ENCODE data around the gene CIDEC. TPM values are rescaled to one million over a fixed set of nuclear protein-coding genes. Genes with fewer than 3 reads are reported as not detected.

CIDEC gene
- total and polyA plus RNA-seq, 9 of the 15 experiments (the other 6 are each of a cell fraction or from before 2014, with no cell fraction given), result not detected

DNA sequence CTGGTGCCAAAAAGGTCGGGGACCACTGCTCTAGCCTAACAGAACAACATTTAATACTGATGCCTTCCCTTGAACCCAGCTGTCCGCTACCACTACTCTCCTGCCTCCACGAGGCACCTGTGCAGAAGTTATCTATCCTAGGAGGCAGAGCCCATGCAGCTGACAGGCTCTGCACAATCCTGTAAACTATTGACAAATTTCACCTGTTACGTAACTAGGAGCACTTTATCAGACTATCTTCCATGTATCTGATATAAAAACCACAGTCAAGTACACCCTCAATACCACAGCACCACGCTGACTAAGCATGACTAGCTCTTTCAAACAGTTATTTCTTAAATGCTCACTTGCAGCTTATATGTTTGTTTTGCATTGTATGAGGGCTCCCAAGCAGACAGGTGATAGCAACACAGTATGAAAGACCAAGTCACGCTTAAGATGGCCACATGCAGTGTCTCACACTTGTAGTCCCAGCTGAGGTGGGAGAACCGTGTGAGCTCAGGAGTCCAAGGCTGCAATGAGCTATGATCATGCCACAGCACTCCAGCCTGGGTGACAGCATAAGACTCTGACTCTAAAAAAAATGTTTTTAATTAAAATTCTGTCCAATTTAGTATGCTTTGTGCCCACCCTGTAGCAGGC lies 32.4 kb upstream of the CIDEC start (continued):
- TF ChIP-seq, protein P1, sequence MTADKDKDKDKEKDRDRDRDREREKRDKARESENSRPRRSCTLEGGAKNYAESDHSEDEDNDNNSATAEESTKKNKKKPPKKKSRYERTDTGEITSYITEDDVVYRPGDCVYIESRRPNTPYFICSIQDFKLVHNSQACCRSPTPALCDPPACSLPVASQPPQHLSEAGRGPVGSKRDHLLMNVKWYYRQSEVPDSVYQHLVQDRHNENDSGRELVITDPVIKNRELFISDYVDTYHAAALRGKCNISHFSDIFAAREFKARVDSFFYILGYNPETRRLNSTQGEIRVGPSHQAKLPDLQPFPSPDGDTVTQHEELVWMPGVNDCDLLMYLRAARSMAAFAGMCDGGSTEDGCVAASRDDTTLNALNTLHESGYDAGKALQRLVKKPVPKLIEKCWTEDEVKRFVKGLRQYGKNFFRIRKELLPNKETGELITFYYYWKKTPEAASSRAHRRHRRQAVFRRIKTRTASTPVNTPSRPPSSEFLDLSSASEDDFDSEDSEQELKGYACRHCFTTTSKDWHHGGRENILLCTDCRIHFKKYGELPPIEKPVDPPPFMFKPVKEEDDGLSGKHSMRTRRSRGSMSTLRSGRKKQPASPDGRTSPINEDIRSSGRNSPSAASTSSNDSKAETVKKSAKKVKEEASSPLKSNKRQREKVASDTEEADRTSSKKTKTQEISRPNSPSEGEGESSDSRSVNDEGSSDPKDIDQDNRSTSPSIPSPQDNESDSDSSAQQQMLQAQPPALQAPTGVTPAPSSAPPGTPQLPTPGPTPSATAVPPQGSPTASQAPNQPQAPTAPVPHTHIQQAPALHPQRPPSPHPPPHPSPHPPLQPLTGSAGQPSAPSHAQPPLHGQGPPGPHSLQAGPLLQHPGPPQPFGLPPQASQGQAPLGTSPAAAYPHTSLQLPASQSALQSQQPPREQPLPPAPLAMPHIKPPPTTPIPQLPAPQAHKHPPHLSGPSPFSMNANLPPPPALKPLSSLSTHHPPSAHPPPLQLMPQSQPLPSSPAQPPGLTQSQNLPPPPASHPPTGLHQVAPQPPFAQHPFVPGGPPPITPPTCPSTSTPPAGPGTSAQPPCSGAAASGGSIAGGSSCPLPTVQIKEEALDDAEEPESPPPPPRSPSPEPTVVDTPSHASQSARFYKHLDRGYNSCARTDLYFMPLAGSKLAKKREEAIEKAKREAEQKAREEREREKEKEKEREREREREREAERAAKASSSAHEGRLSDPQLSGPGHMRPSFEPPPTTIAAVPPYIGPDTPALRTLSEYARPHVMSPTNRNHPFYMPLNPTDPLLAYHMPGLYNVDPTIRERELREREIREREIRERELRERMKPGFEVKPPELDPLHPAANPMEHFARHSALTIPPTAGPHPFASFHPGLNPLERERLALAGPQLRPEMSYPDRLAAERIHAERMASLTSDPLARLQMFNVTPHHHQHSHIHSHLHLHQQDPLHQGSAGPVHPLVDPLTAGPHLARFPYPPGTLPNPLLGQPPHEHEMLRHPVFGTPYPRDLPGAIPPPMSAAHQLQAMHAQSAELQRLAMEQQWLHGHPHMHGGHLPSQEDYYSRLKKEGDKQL (CRISPR knock-in tag; IDR thresholded peaks at IDR 0.05; ENCODE audit: borderline replicate concordance), result no peak
- TF ChIP-seq ZNF778 (CRISPR knock-in tag; IDR thresholded peaks at IDR 0.05) (no peak), HMBOX1 (IDR thresholded peaks at IDR 0.05) (peak; percentile 68), SAP30 (IDR thresholded peaks at IDR 0.05; ENCODE audit: borderline replicate concordance, insufficient read depth, low read depth, low read length, poor library complexity, severe bottlenecking) (no peak), UBTF (IDR thresholded peaks at IDR 0.05; ENCODE audit: borderline replicate concordance in 1 of 2, low read depth in 2 of 2, low read length in 2 of 2) (no peak), ZNF165 (CRISPR knock-in tag; IDR thresholded peaks at IDR 0.05; ENCODE audit: borderline replicate concordance) (no peak), PTRF (tag; IDR thresholded peaks at IDR 0.05) (no peak), XRCC4 (IDR thresholded peaks at IDR 0.05; ENCODE audit: extremely low read depth, insufficient read depth, insufficient read length) (no peak), CHAMP1 (IDR thresholded peaks at IDR 0.05) (0 out of 2 replicates have a peak, but pooled peaks have one; percentile 16), ZNF431 (CRISPR knock-in tag; IDR thresholded peaks at IDR 0.05) (no peak)
- TF ChIP-seq, protein P2, sequence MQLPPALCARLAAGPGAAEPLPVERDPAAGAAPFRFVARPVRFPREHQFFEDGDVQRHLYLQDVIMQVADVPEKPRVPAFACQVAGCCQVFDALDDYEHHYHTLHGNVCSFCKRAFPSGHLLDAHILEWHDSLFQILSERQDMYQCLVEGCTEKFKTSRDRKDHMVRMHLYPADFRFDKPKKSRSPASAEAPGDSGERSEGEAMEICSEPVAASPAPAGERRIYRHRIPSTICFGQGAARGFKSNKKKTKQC (CRISPR knock-in tag; IDR thresholded peaks at IDR 0.05), result no peak
- TF ChIP-seq, protein P3, sequence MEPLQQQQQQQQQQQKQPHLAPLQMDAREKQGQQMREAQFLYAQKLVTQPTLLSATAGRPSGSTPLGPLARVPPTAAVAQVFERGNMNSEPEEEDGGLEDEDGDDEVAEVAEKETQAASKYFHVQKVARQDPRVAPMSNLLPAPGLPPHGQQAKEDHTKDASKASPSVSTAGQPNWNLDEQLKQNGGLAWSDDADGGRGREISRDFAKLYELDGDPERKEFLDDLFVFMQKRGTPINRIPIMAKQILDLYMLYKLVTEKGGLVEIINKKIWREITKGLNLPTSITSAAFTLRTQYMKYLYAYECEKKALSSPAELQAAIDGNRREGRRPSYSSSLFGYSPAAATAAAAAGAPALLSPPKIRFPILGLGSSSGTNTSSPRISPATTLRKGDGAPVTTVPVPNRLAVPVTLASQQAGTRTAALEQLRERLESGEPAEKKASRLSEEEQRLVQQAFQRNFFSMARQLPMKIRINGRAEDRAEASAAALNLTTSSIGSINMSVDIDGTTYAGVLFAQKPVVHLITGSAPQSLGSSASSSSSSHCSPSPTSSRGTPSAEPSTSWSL (CRISPR knock-in tag; IDR thresholded peaks at IDR 0.05; ENCODE audit: borderline replicate concordance), result no peak
